ENCODE measurements around the gene WFDC10A.

The WFDC10A gene

GRCh38 chr20:45672765-45673164 lies 43.2 kb downstream of the WFDC10A start:
- TF ChIP-seq JUND (IDR thresholded peaks at IDR 0.05; ENCODE audit: low read depth): no peak
- no peak for DNase-seq (ENCODE audit: low read depth in 1 of 2, low spot score in 1 of 2)
- in situ Hi-C loops (cut with HindIII; ENCODE audit: low pct_unique_long_range_greater_than_20kb, low sequenced_read_pairs): no loop called here

GRCh38 chr20:45679650-45680049 lies 50.1 kb downstream of the WFDC10A start:
- TF ChIP-seq JUND (IDR thresholded peaks at IDR 0.05; ENCODE audit: low read depth): no peak
- in situ Hi-C loops (cut with HindIII; ENCODE audit: low pct_unique_long_range_greater_than_20kb, low sequenced_read_pairs): no loop called here
- DNase-seq (ENCODE audit: low read depth in 1 of 2, low spot score in 1 of 2): no peak

All from T47D (cell line).